ENCODE data around the gene CDH23. TPM values are rescaled to one million over a fixed set of nuclear protein-coding genes. Genes with fewer than 3 reads are reported as not detected.

Gene CDH23
- total RNA-seq, 1 donor from 2014 or later, result 0.29 TPM

GRCh38 chr10:71663311-71663710 is 266.6 kb downstream of the CDH23 start:
- no peak for TF ChIP-seq CTCF (IDR thresholded peaks at IDR 0.05)
- no peak for DNase-seq
- Mint-ChIP-seq H3K9me3 (peaks cover 5% of the 10 kb centered on the region), H3K4me3 (no peak overlapping the region), H3K36me3 (ENCODE audit: low read depth) (no peaks in the 10 kb centered on the region), H3K4me1 (peaks cover 17% of the 10 kb centered on the region), H3K27ac (no peak overlapping the region), H3K27me3 (no peaks in the 10 kb centered on the region)
- POLR2A ChIA-PET, result no interaction called here
- no peak for ATAC-seq (ENCODE audit: low read depth)
- intact Hi-C loops (cut with micrococcal nuclease), result no loop called here
- CTCF ChIA-PET, result interaction anchor here (1.2 kb wide), 1 partner anchor 12 kb away, joined by 3 read pairs; no protein-coding TSS in a partner anchor

- CTCF ChIA-PET, result interaction anchor here (1.2 to 2.0 kb wide), 4 partner anchors 32 to 232 kb away, joined by 3 to 10 read pairs (median 6); no protein-coding TSS in a partner anchor
- POLR2A ChIA-PET, result no interaction called here
These were observed 267.9 kb downstream of the CDH23 start for GRCh38 chr10:71664585-71664984.

GRCh38 chr10:71665456-71665855 is 268.7 kb downstream of the CDH23 start:
- intact Hi-C loops (cut with micrococcal nuclease), result no loop called here
- no peak for TF ChIP-seq CTCF (IDR thresholded peaks at IDR 0.05)
- Mint-ChIP-seq H3K36me3 (ENCODE audit: low read depth) (no peaks in the 10 kb centered on the region), H3K27me3 (no peaks in the 10 kb centered on the region), H3K9me3 (peaks cover under 1% of the 10 kb centered on the region), H3K4me1 (peaks cover 17% of the 10 kb centered on the region), H3K4me3 (no peak overlapping the region), H3K27ac (peak overlapping the region; percentile 30)
- ChIA-PET POLR2A (no interaction called here), CTCF (interaction anchor here (1.2 to 2.0 kb wide), 4 partner anchors 31 to 231 kb away, joined by 3 to 10 read pairs (median 6); no protein-coding TSS in a partner anchor)
- no peak for ATAC-seq (ENCODE audit: low read depth)
- no peak for DNase-seq

More at GRCh38 chr10:71664585-71664984, 267.9 kb downstream of the CDH23 start:
- DNase-seq (no peak), ATAC-seq (ENCODE audit: low read depth) (no peak)
- Mint-ChIP-seq H3K36me3 (ENCODE audit: low read depth) (no peaks in the 10 kb centered on the region), H3K4me3 (no peak overlapping the region), H3K27me3 (no peaks in the 10 kb centered on the region), H3K9me3 (peaks cover 5% of the 10 kb centered on the region), H3K4me1 (peaks cover 17% of the 10 kb centered on the region), H3K27ac (no peak overlapping the region)
- no peak for TF ChIP-seq CTCF (IDR thresholded peaks at IDR 0.05)
- intact Hi-C loops (cut with micrococcal nuclease), result loop anchor here (1.0 kb wide), 2 partner anchors 44 to 148 kb away; no protein-coding TSS in a partner anchor

- no peak for TF ChIP-seq CTCF (IDR thresholded peaks at IDR 0.05)
- ChIA-PET POLR2A (interaction anchor here (0.5 to 1.2 kb wide), 3 partner anchors 27 to 182 kb away, joined by 3 to 4 read pairs (median 3); no protein-coding TSS in a partner anchor), CTCF (interaction anchor here (1.9 kb wide), 1 partner anchor 41 kb away, joined by 8 read pairs; no protein-coding TSS in a partner anchor)
- intact Hi-C loops (cut with micrococcal nuclease), result no loop called here
- Mint-ChIP-seq H3K4me3 (no peak overlapping the region), H3K9me3 (no peaks in the 10 kb centered on the region), H3K27me3 (no peaks in the 10 kb centered on the region), H3K36me3 (ENCODE audit: low read depth) (no peaks in the 10 kb centered on the region), H3K4me1 (peaks cover 17% of the 10 kb centered on the region), H3K27ac (no peak overlapping the region)
- no peak for DNase-seq
- peak; percentile 60 for ATAC-seq (ENCODE audit: low read depth)
These were observed 270.1 kb downstream of the CDH23 start for GRCh38 chr10:71666639-71667386.

GRCh38 chr10:71667387-71667752 is 270.6 kb downstream of the CDH23 start:
- no peak overlapping the region for H3K4me3 Mint-ChIP-seq
- DNase-seq (no peak), ATAC-seq (ENCODE audit: low read depth) (peak; percentile 74)
- no peaks in the 10 kb centered on the region for H3K9me3 Mint-ChIP-seq
- intact Hi-C loops (cut with micrococcal nuclease), result no loop called here
- no peak for TF ChIP-seq CTCF (IDR thresholded peaks at IDR 0.05)
- no peaks in the 10 kb centered on the region for H3K36me3 Mint-ChIP-seq (ENCODE audit: low read depth)
- ChIA-PET POLR2A (interaction anchor here (0.5 to 1.2 kb wide), 3 partner anchors 26 to 182 kb away, joined by 3 to 4 read pairs (median 3); no protein-coding TSS in a partner anchor), CTCF (interaction anchor here (1.9 kb wide), 1 partner anchor 40 kb away, joined by 8 read pairs; no protein-coding TSS in a partner anchor)
- peaks cover 17% of the 10 kb centered on the region for H3K4me1 Mint-ChIP-seq
- no peaks in the 10 kb centered on the region for H3K27me3 Mint-ChIP-seq
- no peak overlapping the region for H3K27ac Mint-ChIP-seq

All from activated B cell treated with CpG ODN at 0.5 μM for 24 hours (primary cell).